OCI-LY3 (cell line): ENCODE results near the gene SETD9.

ENCODE experiments used
- H2AFZ ChIP-seq: fragments of 200-600, 300-600 bp; shearing (Covaris generic); 2 replicates; pipeline ENCODE4 v1.6.0; 2014; ENCODE audit warnings: antibody characterized with exemption, low read depth, low read length
- H3K27ac ChIP-seq: fragments of 200-600, 300-600 bp; sonication (generic); 2 replicates; pipeline ENCODE4 v1.5.1; 2014; ENCODE audit warnings: mild to moderate bottlenecking, low read length, moderate library complexity, mixed read lengths
- H3K27me3 ChIP-seq: fragments of 200-600, 300-600 bp; sonication (generic); 2 replicates; pipeline ENCODE4 v1.6.1; 2014; ENCODE audit warnings: low read depth, low read length, mixed read lengths
- H3K36me3 ChIP-seq: fragments of 200-600, 300-600 bp; sonication (generic); replicated peaks from 2 replicates; pipeline ENCODE3; 2014; ENCODE audit warnings: low read depth, low read length, mixed read lengths
- H3K4me1 ChIP-seq: fragments of 300-600, 200-600 bp; sonication (generic); 2 replicates; pipeline ENCODE4 v1.6.1; 2014; ENCODE audit warnings: low read length, mixed read lengths
- H3K4me2 ChIP-seq: fragments of 200-600, 300-600 bp; sonication (generic); 2 replicates; pipeline ENCODE4 v1.6.1; 2014; ENCODE audit warnings: low read length, mixed read lengths
- H3K4me3 ChIP-seq: fragments of 300-600, 200-600 bp; sonication (generic); 2 replicates; pipeline ENCODE4 v1.5.1; 2014; ENCODE audit warnings: antibody characterized with exemption, mild to moderate bottlenecking, low read length, moderate library complexity
- H3K79me2 ChIP-seq: fragments of 300-600, 200-600 bp; shearing (Covaris generic); 2 replicates; pipeline ENCODE4 v1.6.1; 2014; ENCODE audit warnings: mild to moderate bottlenecking, low read length, mixed read lengths
- H3K9ac ChIP-seq: fragments of 300-600, 200-600 bp; shearing (Covaris generic); 2 replicates; pipeline ENCODE4 v1.6.0; 2014; ENCODE audit warnings: mild to moderate bottlenecking, low read length, moderate library complexity
- H3K9me3 ChIP-seq: fragments of 200-600, 300-600 bp; shearing (Covaris generic); 2 replicates; pipeline ENCODE4 v1.6.1; 2014; ENCODE audit warnings: low read length, mixed read lengths; ENCODE audit not compliant: insufficient read depth
- H4K20me1 ChIP-seq: fragments of 200-600, 300-600 bp; sonication (generic); 2 replicates; pipeline ENCODE4 v1.6.1; 2016; ENCODE audit warnings: low read length, mixed read lengths; ENCODE audit not compliant: insufficient read depth
- CTCF ChIP-seq: fragments of 200-600, 300-600 bp; sonication (generic); IDR thresholded peaks from 2 replicates; pipeline ENCODE4 v1.5.1; 2014; ENCODE audit warnings: antibody characterized with exemption, low read length, low read depth
- EZH2phosphoT487 ChIP-seq: fragments of 200-600 bp; shearing (Covaris generic); IDR thresholded peaks from 2 replicates; pipeline ENCODE4 v1.6.1; 2018; ENCODE audit warnings: antibody characterized with exemption, mixed run types, low read depth

SETD9 gene

DNA sequence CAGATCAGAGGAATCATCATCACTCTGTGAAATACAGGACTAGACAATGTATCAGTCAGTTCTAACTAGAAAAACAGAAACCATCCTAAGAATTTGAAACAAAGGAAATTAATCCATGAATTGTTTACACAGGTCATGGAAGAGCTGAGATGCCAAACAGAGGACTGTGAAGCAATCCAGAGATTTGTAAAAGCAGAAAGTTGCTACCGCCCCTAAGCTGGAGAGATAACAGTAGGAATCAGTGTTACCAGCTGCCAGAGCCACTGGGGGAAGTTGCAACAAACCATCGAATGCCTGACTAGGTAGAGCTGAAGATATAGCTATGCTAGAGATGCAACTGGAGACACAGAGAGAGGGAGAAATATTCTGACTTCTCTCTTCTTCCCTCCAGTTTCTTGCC is 52.9 kb downstream of the SETD9 start:
- no peaks in the 10 kb centered on the region for H3K36me3 ChIP-seq
- H3K4me3 ChIP-seq = no peak overlapping the region
- peaks cover 8% of the 10 kb centered on the region; the same call in 1 of the 2 replicates for H3K27me3 ChIP-seq
- no peak overlapping the region for H3K4me2 ChIP-seq
- no peak overlapping the region for H3K27ac ChIP-seq
- TF ChIP-seq EZH2phosphoT487 (no peak), CTCF (no peak)
- no peaks in the 10 kb centered on the region for H3K4me1 ChIP-seq
- no peaks in the 10 kb centered on the region for H3K79me2 ChIP-seq
- no peak overlapping the region for H2AFZ ChIP-seq
- H3K9ac ChIP-seq = no peak overlapping the region
- no peaks in the 10 kb centered on the region for H4K20me1 ChIP-seq
- no peaks in the 10 kb centered on the region for H3K9me3 ChIP-seq

DNA sequence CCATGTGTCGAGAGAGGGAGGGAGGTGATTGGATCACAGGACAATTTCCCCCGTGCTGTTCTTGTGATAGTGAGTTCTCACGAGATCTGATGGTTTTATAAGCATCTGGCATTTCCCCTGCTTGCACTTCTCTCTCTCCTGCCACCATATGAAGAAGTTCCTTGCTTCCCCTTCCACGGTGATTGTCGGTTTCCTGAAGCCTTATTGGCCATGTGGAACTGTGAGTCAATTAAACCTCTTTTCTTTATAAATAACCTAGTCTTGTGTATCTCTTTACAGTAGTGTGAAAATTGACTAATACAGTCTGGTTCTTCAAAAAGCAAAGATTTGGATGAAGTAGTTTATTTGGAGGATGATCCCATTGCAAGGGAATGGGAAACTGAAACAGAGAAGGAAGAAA is 53.9 kb downstream of the SETD9 start:
- Histone ChIP-seq H2AFZ (no peak overlapping the region), H4K20me1 (no peaks in the 10 kb centered on the region), H3K4me1 (no peaks in the 10 kb centered on the region), H3K4me3 (no peak overlapping the region), H3K9ac (no peak overlapping the region), H3K79me2 (no peaks in the 10 kb centered on the region), H3K4me2 (no peak overlapping the region), H3K36me3 (no peaks in the 10 kb centered on the region), H3K27ac (no peak overlapping the region), H3K27me3 (peaks cover 8% of the 10 kb centered on the region; the same call in 1 of the 2 replicates), H3K9me3 (no peaks in the 10 kb centered on the region)
- TF ChIP-seq CTCF = no peak
- no peak for TF ChIP-seq EZH2phosphoT487

GRCh38 chr5:56964173-56964572 is 54.8 kb downstream of the SETD9 start:
- Histone ChIP-seq H3K79me2 (no peaks in the 10 kb centered on the region), H2AFZ (no peak overlapping the region), H3K27ac (no peak overlapping the region), H3K9me3 (no peaks in the 10 kb centered on the region), H3K27me3 (peaks cover 7% of the 10 kb centered on the region; the same call in 1 of the 2 replicates), H4K20me1 (no peaks in the 10 kb centered on the region), H3K4me2 (no peak overlapping the region), H3K9ac (no peak overlapping the region), H3K36me3 (no peaks in the 10 kb centered on the region), H3K4me1 (no peaks in the 10 kb centered on the region), H3K4me3 (no peak overlapping the region)
- TF ChIP-seq EZH2phosphoT487 (no peak), CTCF (no peak)
